Mesenchymal stem cell (in vitro differentiated cells and primary cell): ENCODE data around the gene GPNMB.

Source experiments
- DNase-seq: peaks from one replicate; pipeline ENCODE4 v3.0.0-alpha.2; 2013
- H2AFZ ChIP-seq: one replicate; pipeline ENCODE4 v1.6.1; 2013; ENCODE audit warnings: low read depth, mild to moderate bottlenecking, control low read depth, inconsistent platforms, low read length, moderate library complexity
- H2AK5ac ChIP-seq: 2 replicates; pipeline ENCODE4 v1.6.1; 2013; ENCODE audit warnings: low read length, moderate library complexity, mild to moderate bottlenecking, inconsistent platforms; ENCODE audit not compliant: severe bottlenecking
- H2BK120ac ChIP-seq: one replicate; pipeline ENCODE4 v1.6.1; 2013; ENCODE audit warnings: low read depth, mild to moderate bottlenecking, inconsistent platforms, low read length, moderate library complexity
- H2BK12ac ChIP-seq, 2 experiments: one replicate each; pipeline ENCODE4 v1.6.1; 2013; ENCODE audit warnings: inconsistent platforms in 2 of 2, low read length in 2 of 2, mild to moderate bottlenecking in 2 of 2, moderate library complexity in 2 of 2, control low read depth in 1 of 2
- H2BK15ac ChIP-seq: one replicate; pipeline ENCODE4 v1.6.1; 2013; ENCODE audit warnings: mild to moderate bottlenecking, low read depth, inconsistent platforms; ENCODE audit not compliant: poor library complexity, severe bottlenecking
- H2BK5ac ChIP-seq: 2 replicates; pipeline ENCODE4 v1.6.1; 2013; ENCODE audit warnings: low read depth, mild to moderate bottlenecking, low read length, control low read depth, inconsistent platforms; ENCODE audit not compliant: poor library complexity, severe bottlenecking
- H3K14ac ChIP-seq, 2 experiments: one replicate each; pipeline ENCODE4 v1.6.1; 2013; ENCODE audit warnings: inconsistent platforms in 2 of 2, low read length in 2 of 2, control low read depth in 1 of 2, mild to moderate bottlenecking in 1 of 2, moderate library complexity in 1 of 2
- H3K18ac ChIP-seq, 2 experiments: one replicate each; pipeline ENCODE4 v1.6.1; 2013; ENCODE audit warnings: inconsistent platforms in 2 of 2, low read length in 2 of 2, control low read depth in 1 of 2, low read depth in 1 of 2, mild to moderate bottlenecking in 1 of 2
- H3K23ac ChIP-seq, 2 experiments: one replicate each; pipeline ENCODE4 v1.6.1; 2013; ENCODE audit warnings: inconsistent platforms in 2 of 2, low read length in 2 of 2, mild to moderate bottlenecking in 2 of 2, moderate library complexity in 2 of 2, control low read depth in 1 of 2
- H3K27ac ChIP-seq: 2 replicates; pipeline ENCODE4 v1.5.1; 2013; ENCODE audit warnings: mild to moderate bottlenecking, moderate library complexity, low read length, control low read depth, inconsistent platforms; ENCODE audit not compliant: poor library complexity, severe bottlenecking
- H3K27me3 ChIP-seq, 2 experiments: 2 replicates each; pipeline versions ENCODE4 v1.6.1 to v1.7.0; 2013; ENCODE audit warnings: low read length in 2 of 2, mild to moderate bottlenecking in 2 of 2, moderate library complexity in 2 of 2, control low read depth in 1 of 2, inconsistent platforms in 1 of 2; ENCODE audit not compliant: control insufficient read depth in 1 of 2, insufficient read depth in 1 of 2
- H3K36me3 ChIP-seq, 2 experiments: 2 replicates each; pipeline versions ENCODE4 v1.6.1 to v1.7.0; 2013; ENCODE audit warnings: low read length in 2 of 2, control low read depth in 1 of 2, inconsistent platforms in 1 of 2, low read depth in 1 of 2, mild to moderate bottlenecking in 1 of 2; ENCODE audit not compliant: insufficient read depth in 2 of 2, control insufficient read depth in 1 of 2
- H3K4ac ChIP-seq, 2 experiments: one replicate each; pipeline ENCODE4 v1.6.1; 2013; ENCODE audit warnings: inconsistent platforms in 2 of 2, low read length in 2 of 2, mild to moderate bottlenecking in 2 of 2, moderate library complexity in 2 of 2, control low read depth in 1 of 2, low read depth in 1 of 2
- H3K4me1 ChIP-seq: 2 replicates; pipeline ENCODE4 v1.6.1; 2013; ENCODE audit warnings: low read depth, low read length, control low read depth; ENCODE audit not compliant: control insufficient read depth, insufficient read depth
- H3K4me2 ChIP-seq: 2 replicates; pipeline ENCODE4 v1.6.1; 2013; ENCODE audit warnings: low read length, mild to moderate bottlenecking, inconsistent platforms; ENCODE audit not compliant: poor library complexity, severe bottlenecking
- H3K4me3 ChIP-seq, 2 experiments: 2 replicates each; pipeline versions ENCODE4 v1.5.1 to v1.7.0; 2013; ENCODE audit warnings: low read length in 2 of 2, mild to moderate bottlenecking in 2 of 2, control low read depth in 1 of 2, low read depth in 1 of 2; ENCODE audit not compliant: insufficient read depth in 1 of 2
- H3K79me1 ChIP-seq: replicated peaks from 2 replicates; pipeline ENCODE4 v1.6.1; 2013; ENCODE audit warnings: mild to moderate bottlenecking, control low read depth, low read length, inconsistent platforms; ENCODE audit not compliant: poor library complexity, severe bottlenecking
- H3K9ac ChIP-seq: 2 replicates; pipeline ENCODE4 v1.7.0; 2013; ENCODE audit warnings: mild to moderate bottlenecking, low read length, moderate library complexity
- H3K9me3 ChIP-seq: 2 replicates; pipeline ENCODE4 v1.7.0; 2013; ENCODE audit warnings: mild to moderate bottlenecking, low read length; ENCODE audit not compliant: control insufficient read depth
- H4K8ac ChIP-seq: one replicate; pipeline ENCODE4 v1.6.1; 2013; ENCODE audit warnings: inconsistent platforms, mild to moderate bottlenecking, low read length, moderate library complexity
- H4K91ac ChIP-seq: one replicate; pipeline ENCODE4 v1.6.1; 2013; ENCODE audit warnings: mild to moderate bottlenecking, low read length, inconsistent platforms
- WGBS: methylation state at CpG from one replicate; pipeline ENCODE4 v1.1.7; 2013; ENCODE audit warnings: mixed read lengths; 5-methylcytosine and 5-hydroxymethylcytosine counted together

GPNMB gene

GRCh38 chr7:23276947-23277346, 30.4 kb downstream of the GPNMB start:
- Histone ChIP-seq H3K79me1 (no peaks in the 10 kb centered on the region), H4K91ac (no peak overlapping the region), H3K27ac (no peak overlapping the region), H3K14ac (no peak overlapping the region), H3K36me3 (peaks cover 0 to 75% of the 10 kb centered on the region in 2 experiments), H3K4me2 (no peak overlapping the region), H3K27me3 (no peaks in the 10 kb centered on the region), H2AFZ (no peak overlapping the region), H3K9ac (no peak overlapping the region), H4K8ac (no peak overlapping the region), H3K4me3 (no peak overlapping the region), H3K9me3 (no peaks in the 10 kb centered on the region), H2BK15ac (no peak overlapping the region), H2BK12ac (no peak overlapping the region), H3K4ac (no peak overlapping the region), H3K18ac (no peak overlapping the region), H2AK5ac (no peak overlapping the region), H3K4me1 (peaks cover 2% of the 10 kb centered on the region), H2BK5ac (no peak overlapping the region), H3K23ac (no peak overlapping the region), H2BK120ac (no peak overlapping the region)
- WGBS: 94% methylated on average over 2 of the region's 3 CpGs
- DNase-seq: no peak

- Histone ChIP-seq H2BK120ac (no peak overlapping the region), H3K23ac (no peak overlapping the region), H3K4ac (no peak overlapping the region), H3K27ac (no peak overlapping the region), H3K79me1 (no peaks in the 10 kb centered on the region), H4K91ac (no peak overlapping the region), H2AK5ac (no peak overlapping the region), H4K8ac (no peak overlapping the region), H3K36me3 (peaks cover 0 to 70% of the 10 kb centered on the region in 2 experiments), H2BK5ac (no peak overlapping the region), H3K14ac (no peak overlapping the region), H3K27me3 (no peaks in the 10 kb centered on the region), H2BK15ac (no peak overlapping the region), H3K4me3 (no peak overlapping the region), H3K4me1 (peaks cover 2% of the 10 kb centered on the region), H2BK12ac (no peak overlapping the region), H2AFZ (no peak overlapping the region), H3K4me2 (no peak overlapping the region), H3K9ac (no peak overlapping the region), H3K18ac (no peak overlapping the region), H3K9me3 (no peaks in the 10 kb centered on the region)
- 51% methylated on average over 4 of the region's 6 CpGs for WGBS
- peak; percentile 78 for DNase-seq
Measured at GRCh38 chr7:23277359-23277989, 30.9 kb downstream of the GPNMB start.

- H3K14ac ChIP-seq: no peak overlapping the region
Measured at GRCh38 chr7:23279819-23280525, 33.4 kb downstream of the GPNMB start.

GRCh38 chr7:23283086-23283485, 36.5 kb downstream of the GPNMB start:
- no peak overlapping the region for H4K8ac ChIP-seq
- no peak overlapping the region for H2BK120ac ChIP-seq
- H2BK12ac ChIP-seq: peak overlapping the region in 1 of 2 experiments; percentile 52
- H3K36me3 ChIP-seq: peaks cover 0 to 27% of the 10 kb centered on the region in 2 experiments
- no peak overlapping the region for H3K27ac ChIP-seq
- H2AK5ac ChIP-seq: no peak overlapping the region
- 95% methylated on average over 3 of the region's 4 CpGs for WGBS
- no peak overlapping the region for H3K4me2 ChIP-seq
- H4K91ac ChIP-seq: no peak overlapping the region
- no peak overlapping the region for H2BK15ac ChIP-seq
- no peaks in the 10 kb centered on the region for H3K4me1 ChIP-seq
- no peak overlapping the region for H3K14ac ChIP-seq
- no peak overlapping the region for H2BK5ac ChIP-seq
- no peak overlapping the region for H3K4ac ChIP-seq
- no peak overlapping the region for H3K4me3 ChIP-seq
- no peaks in the 10 kb centered on the region for H3K27me3 ChIP-seq
- H3K9ac ChIP-seq: no peak overlapping the region
- H3K18ac ChIP-seq: no peak overlapping the region
- no peak for DNase-seq
- H2AFZ ChIP-seq: no peak overlapping the region
- no peaks in the 10 kb centered on the region for H3K9me3 ChIP-seq
- H3K79me1 ChIP-seq: no peaks in the 10 kb centered on the region
- no peak overlapping the region for H3K23ac ChIP-seq

More at GRCh38 chr7:23279819-23280525, 33.4 kb downstream of the GPNMB start:
- Histone ChIP-seq H3K23ac (no peak overlapping the region), H2AFZ (no peak overlapping the region), H2BK12ac (no peak overlapping the region), H3K27me3 (no peaks in the 10 kb centered on the region), H4K91ac (no peak overlapping the region), H3K4ac (no peak overlapping the region), H3K9me3 (no peaks in the 10 kb centered on the region), H3K4me2 (no peak overlapping the region), H2AK5ac (no peak overlapping the region), H3K79me1 (no peaks in the 10 kb centered on the region), H2BK120ac (no peak overlapping the region), H3K36me3 (peaks cover 0 to 46% of the 10 kb centered on the region in 2 experiments), H2BK15ac (no peak overlapping the region), H3K27ac (no peak overlapping the region), H3K18ac (no peak overlapping the region), H3K9ac (no peak overlapping the region), H2BK5ac (no peak overlapping the region), H3K4me1 (no peaks in the 10 kb centered on the region), H4K8ac (no peak overlapping the region), H3K4me3 (no peak overlapping the region)
- no CpG with 5 or more reads among the region's 2 CpGs for WGBS
- no peak for DNase-seq
